ENCODE data around the gene PRR13. TPM values are rescaled to one million over a fixed set of nuclear protein-coding genes. Genes with fewer than 3 reads are reported as not detected.
A peak's percentile ranks its signal among the peaks of the same experiment; 100 is the strongest.

Gene PRR13
- total RNA-seq, 1 experiment from 2014 or later, result 216 TPM

DNA sequence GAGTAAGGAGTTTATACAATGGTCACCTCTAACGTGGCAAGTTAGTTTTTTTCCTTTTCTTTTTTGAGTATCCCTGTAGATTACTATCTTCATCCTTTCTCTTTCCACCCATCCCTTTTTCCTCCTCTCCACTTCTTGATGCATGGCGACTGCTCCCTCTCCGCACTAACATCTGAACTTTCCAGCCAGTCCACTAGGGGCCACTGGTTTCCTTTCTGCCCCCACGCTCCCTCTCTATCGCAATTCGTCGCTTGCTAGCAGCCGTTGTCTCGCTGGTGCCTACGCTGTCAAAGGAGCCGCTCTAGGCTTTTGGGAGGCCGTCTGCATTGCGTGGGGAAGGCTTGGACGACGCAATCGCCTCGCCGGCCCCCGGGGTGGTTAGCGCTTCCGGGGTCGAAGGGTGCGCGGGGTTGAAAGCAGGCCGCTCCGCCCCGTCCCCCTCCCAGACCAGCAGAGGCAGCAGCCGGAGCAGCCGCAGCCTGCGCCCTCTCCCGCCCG, 10.2 kb downstream of the PRR13 start, which contains the start of gene PCBP2 (continued):
- TF ChIP-seq YY1 (IDR thresholded peaks at IDR 0.05; ENCODE audit: extremely low read depth, insufficient replicate concordance, low read depth, low read length) (peak; percentile 87), EZH2phosphoT487 (IDR thresholded peaks at IDR 0.05; ENCODE audit: borderline replicate concordance) (no peak), SP1 (IDR thresholded peaks at IDR 0.05; ENCODE audit: low read depth) (peak; percentile 80), ZFX (IDR thresholded peaks at IDR 0.05) (no peak)

DNA sequence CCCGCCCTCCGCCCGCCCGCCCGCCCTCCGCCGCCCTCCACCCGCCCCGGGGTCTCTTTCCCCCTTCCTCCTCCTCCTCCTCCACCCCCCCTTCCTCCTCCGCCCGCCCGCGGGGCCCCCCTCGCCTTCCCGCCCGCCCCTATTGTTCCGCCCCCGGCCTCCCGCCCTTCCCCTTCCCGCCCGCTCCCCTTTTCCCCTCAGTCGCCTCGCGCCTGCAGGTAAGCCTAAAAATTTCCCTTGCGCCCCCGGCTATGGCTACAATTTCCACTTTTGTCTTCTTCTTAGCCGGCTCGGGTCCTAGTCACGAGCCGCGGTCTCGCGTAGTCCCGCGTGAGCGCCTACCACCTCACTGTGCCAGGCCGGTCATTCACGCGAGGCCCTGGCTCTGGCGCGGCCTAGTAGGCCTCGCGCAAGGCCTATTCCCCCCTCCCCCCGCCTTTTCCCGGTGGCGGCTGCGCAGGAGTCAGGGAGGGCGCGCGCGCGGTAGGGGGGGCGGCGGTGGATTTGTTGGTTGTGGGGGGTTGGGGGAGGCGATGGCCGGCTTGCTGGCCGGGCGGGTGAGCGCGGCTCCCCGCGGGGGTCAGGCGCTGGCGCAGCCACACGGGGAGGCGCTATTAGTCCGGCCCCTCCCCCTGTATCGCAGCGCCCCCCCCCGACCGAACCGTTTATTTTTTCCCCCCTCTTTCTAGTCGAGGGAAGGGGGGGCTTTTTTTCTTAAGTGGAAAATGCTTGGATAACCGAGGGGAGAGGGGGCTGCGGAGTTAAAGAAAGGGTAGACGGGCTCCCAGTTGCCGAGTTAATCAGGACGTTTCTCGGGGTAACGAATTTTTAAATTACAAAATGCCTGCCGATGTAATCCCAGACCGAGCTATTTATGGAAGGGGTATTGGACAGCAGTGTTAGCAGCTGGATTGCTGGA, 10.9 kb downstream of the PRR13 start:
- DNase-seq (ENCODE audit: low read depth, low spot score), result peak; percentile 64
- intact Hi-C loops (cut with micrococcal nuclease), result loop anchor here (5.0 kb wide), 1 partner anchor 70 kb away; the partner anchor contains the start of gene SP1
- no peak overlapping the region for H2AFZ ChIP-seq (ENCODE audit: low read depth, low read length, poor library complexity, severe bottlenecking)
- peaks cover 36 to 47% of the 10 kb centered on the region in 2 experiments for H3K36me3 ChIP-seq (ENCODE audit: control insufficient read depth in 1 of 2, insufficient read depth in 2 of 2, low read length in 2 of 2)
- ATAC-seq, result peak; percentile 68
- peak overlapping the region; percentile 76 to 79 for H3K4me3 ChIP-seq (replicated peaks in 1 of 2; ENCODE audit: low read depth in 1 of 2, low read length in 2 of 2)
- H3K9me3 ChIP-seq (ENCODE audit: control insufficient read depth in 1 of 2, insufficient read depth in 1 of 2, low read depth in 1 of 2, low read length in 2 of 2), result no peaks in the 10 kb centered on the region
- RAD21 ChIA-PET (ENCODE audit: low non-redundant PET in 1 of 2, low total read pairs in 2 of 2, uncharacterized antibody in 2 of 2, unreplicated experiment in 2 of 2), result interaction anchor here in 1 of 2 experiments (0.7 kb wide), 1 partner anchor 58 kb away, joined by 4 read pairs; no protein-coding TSS in a partner anchor
- H3K9ac ChIP-seq (ENCODE audit: low read length), result peak overlapping the region; percentile 98
- no TSS peak for BruUV-seq (replicated peaks)
- peaks cover 39% of the 10 kb centered on the region; the same call in 1 of the 2 replicates for H4K20me1 ChIP-seq (ENCODE audit: insufficient read depth)
- POLR2A ChIA-PET, result interaction anchor here (0.7 to 1.3 kb wide), 3 partner anchors 11 to 834 kb away, joined by 3 read pairs; no protein-coding TSS in a partner anchor
- H3K27ac ChIP-seq (ENCODE audit: low read depth, low read length), result peak overlapping the region; percentile 96
- no peaks in the 10 kb centered on the region for H3K27me3 ChIP-seq (ENCODE audit: insufficient read depth, low read length)
- peaks cover 56% of the 10 kb centered on the region for H3K79me2 ChIP-seq (ENCODE audit: insufficient read depth, low read length)
- peak overlapping the region; percentile 75 for H3K4me2 ChIP-seq (ENCODE audit: low read length)
- CTCF ChIA-PET, result no interaction called here
- H3K4me1 ChIP-seq (ENCODE audit: control insufficient read depth in 1 of 2, insufficient read depth in 2 of 2, low read length in 2 of 2), result peaks cover 0 to 14% of the 10 kb centered on the region in 2 experiments; a peak in 3 of 4 replicates
- H3K9me2 ChIP-seq (ENCODE audit: insufficient read depth), result no peaks in the 10 kb centered on the region
- TF ChIP-seq SRF (IDR thresholded peaks at IDR 0.05; ENCODE audit: low read depth) (no peak), EZH2phosphoT487 (IDR thresholded peaks at IDR 0.05; ENCODE audit: borderline replicate concordance) (no peak), ZBTB33 (IDR thresholded peaks at IDR 0.05; ENCODE audit: extremely low read depth, insufficient replicate concordance, low read length) (peak; percentile 31), MAX (IDR thresholded peaks at IDR 0.05) (peak; percentile 13; the same call in 1 of the 2 replicates), SIN3A (IDR thresholded peaks at IDR 0.05; ENCODE audit: low read depth) (no peak), EZH2 (IDR thresholded peaks at IDR 0.05) (no peak), ZFX (IDR thresholded peaks at IDR 0.05) (peak; percentile 100), EGR1 (IDR thresholded peaks at IDR 0.05; ENCODE audit: low read depth) (0 out of 2 replicates have a peak, but pooled peaks have one; percentile 26), POLR2A (IDR thresholded peaks at IDR 0.05; ENCODE audit: borderline replicate concordance, extremely low read depth, insufficient read depth, insufficient read length) (peak; percentile 5), CBX3 (IDR thresholded peaks at IDR 0.05; ENCODE audit: low read depth) (no peak), ATF3 (IDR thresholded peaks at IDR 0.05) (no peak), FOSL1 (IDR thresholded peaks at IDR 0.05; ENCODE audit: low read depth) (no peak), ZNF274 (IDR thresholded peaks at IDR 0.05; ENCODE audit: low read depth, low read length) (no peak), RAD21 (IDR thresholded peaks at IDR 0.05; ENCODE audit: low read depth) (0 out of 2 replicates have a peak, but pooled peaks have one; percentile 21), CEBPB (IDR thresholded peaks at IDR 0.05; ENCODE audit: low read depth) (no peak), REST (IDR thresholded peaks at IDR 0.05; ENCODE audit: low read depth) (no peak), JUND (IDR thresholded peaks at IDR 0.05) (no peak)

All from HCT116 (cell line).